DOHH2 (cell line): ENCODE measurements around the gene SMIM43.

Experiments
- H3F3A ChIP-seq: fragments of 200-600 bp; sonication (generic), shearing (Covaris generic); 2 replicates; pipeline ENCODE4 v1.6.0; 2016; ENCODE audit warnings: antibody characterized with exemption, mild to moderate bottlenecking; ENCODE audit not compliant: control insufficient read depth, insufficient read depth
- H3K27ac ChIP-seq: fragments of 200-600 bp; sonication (generic); 2 replicates; pipeline ENCODE4 v1.5.1; 2014; ENCODE audit warnings: low read depth, mild to moderate bottlenecking, low read length, moderate library complexity
- H3K27me3 ChIP-seq: fragments of 200-600 bp; sonication (generic); 2 replicates; pipeline ENCODE4 v1.6.1; 2014; ENCODE audit warnings: mild to moderate bottlenecking, low read length, mixed read lengths; ENCODE audit not compliant: control insufficient read depth
- H3K36me3 ChIP-seq: fragments of 200-600 bp; sonication (generic); 2 replicates; pipeline ENCODE4 v1.6.1; 2014; ENCODE audit warnings: mild to moderate bottlenecking, low read length, moderate library complexity, mixed read lengths; ENCODE audit not compliant: control insufficient read depth
- H3K4me1 ChIP-seq: fragments of 200-600 bp; sonication (generic); 2 replicates; pipeline ENCODE4 v1.6.1; 2014; ENCODE audit warnings: mild to moderate bottlenecking, low read length, mixed read lengths; ENCODE audit not compliant: control insufficient read depth
- H3K4me2 ChIP-seq: fragments of 200-600 bp; sonication (generic); 2 replicates; pipeline ENCODE4 v1.6.0; 2014; ENCODE audit warnings: mild to moderate bottlenecking, low read length, moderate library complexity
- H3K4me3 ChIP-seq: fragments of 200-600 bp; sonication (generic); 2 replicates; pipeline ENCODE4 v1.5.1; 2014; ENCODE audit warnings: mild to moderate bottlenecking, low read length, mixed read lengths
- H3K79me2 ChIP-seq: fragments of 200-600 bp; sonication (generic); 2 replicates; pipeline ENCODE4 v1.6.1; 2014; ENCODE audit warnings: mild to moderate bottlenecking, low read length, mixed read lengths; ENCODE audit not compliant: control insufficient read depth
- H3K9me2 ChIP-seq: fragments of 200-600 bp; sonication (generic); replicated peaks from 2 replicates; pipeline ENCODE4 v1.6.1; 2014; ENCODE audit warnings: mild to moderate bottlenecking, low read length, mixed read lengths; ENCODE audit not compliant: control insufficient read depth
- H3K9me3 ChIP-seq: fragments of 200-600 bp; sonication (generic); 2 replicates; pipeline ENCODE4 v1.6.1; 2014; ENCODE audit warnings: antibody characterized with exemption, low read length, mixed read lengths; ENCODE audit not compliant: control insufficient read depth, insufficient read depth
- H4K20me1 ChIP-seq: fragments of 200-600 bp; sonication (generic); 2 replicates; pipeline ENCODE4 v1.6.0; 2014; ENCODE audit warnings: low read depth, mild to moderate bottlenecking, antibody characterized with exemption, low read length, moderate library complexity; ENCODE audit not compliant: control insufficient read depth, insufficient read depth
- EZH2phosphoT487 ChIP-seq: fragments of 200-600 bp; sonication (generic); IDR thresholded peaks from 2 replicates; pipeline ENCODE4 v1.6.1; 2017; ENCODE audit warnings: borderline replicate concordance, mild to moderate bottlenecking, antibody characterized with exemption, low read length, moderate library complexity, mixed read lengths
- TF ChIP-seq, protein P1 (sequence below): fragments of 200-600 bp; sonication (generic); IDR thresholded peaks from one replicate; pipeline ENCODE4 v1.5.1; 2014; ENCODE audit warnings: antibody characterized with exemption, mild to moderate bottlenecking, low read depth, low read length; ENCODE audit not compliant: poor library complexity, severe bottlenecking

Gene SMIM43

GRCh38 chr4:121784975-121785374 lies 20.0 kb upstream of the SMIM43 start:
- H3K36me3 ChIP-seq, result no peaks in the 10 kb centered on the region
- H3K4me3 ChIP-seq, result no peak overlapping the region
- H3K9me3 ChIP-seq, result no peaks in the 10 kb centered on the region
- H3K4me2 ChIP-seq, result no peak overlapping the region
- peaks cover 5% of the 10 kb centered on the region for H3K27me3 ChIP-seq
- TF ChIP-seq, protein P1, sequence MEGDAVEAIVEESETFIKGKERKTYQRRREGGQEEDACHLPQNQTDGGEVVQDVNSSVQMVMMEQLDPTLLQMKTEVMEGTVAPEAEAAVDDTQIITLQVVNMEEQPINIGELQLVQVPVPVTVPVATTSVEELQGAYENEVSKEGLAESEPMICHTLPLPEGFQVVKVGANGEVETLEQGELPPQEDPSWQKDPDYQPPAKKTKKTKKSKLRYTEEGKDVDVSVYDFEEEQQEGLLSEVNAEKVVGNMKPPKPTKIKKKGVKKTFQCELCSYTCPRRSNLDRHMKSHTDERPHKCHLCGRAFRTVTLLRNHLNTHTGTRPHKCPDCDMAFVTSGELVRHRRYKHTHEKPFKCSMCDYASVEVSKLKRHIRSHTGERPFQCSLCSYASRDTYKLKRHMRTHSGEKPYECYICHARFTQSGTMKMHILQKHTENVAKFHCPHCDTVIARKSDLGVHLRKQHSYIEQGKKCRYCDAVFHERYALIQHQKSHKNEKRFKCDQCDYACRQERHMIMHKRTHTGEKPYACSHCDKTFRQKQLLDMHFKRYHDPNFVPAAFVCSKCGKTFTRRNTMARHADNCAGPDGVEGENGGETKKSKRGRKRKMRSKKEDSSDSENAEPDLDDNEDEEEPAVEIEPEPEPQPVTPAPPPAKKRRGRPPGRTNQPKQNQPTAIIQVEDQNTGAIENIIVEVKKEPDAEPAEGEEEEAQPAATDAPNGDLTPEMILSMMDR, result no peak
- H3K27ac ChIP-seq, result no peak overlapping the region
- no peaks in the 10 kb centered on the region for H3K9me2 ChIP-seq
- no peaks in the 10 kb centered on the region for H3F3A ChIP-seq
- H3K4me1 ChIP-seq, result no peaks in the 10 kb centered on the region
- H3K79me2 ChIP-seq, result no peaks in the 10 kb centered on the region
- H4K20me1 ChIP-seq, result no peaks in the 10 kb centered on the region

- no peak overlapping the region for H3K4me2 ChIP-seq
Measured at GRCh38 chr4:121784401-121784800, 19.4 kb upstream of the SMIM43 start.

GRCh38 chr4:121783210-121783609 lies 18.2 kb upstream of the SMIM43 start:
- peaks cover 5% of the 10 kb centered on the region; the same call in 1 of the 2 replicates for H3K27me3 ChIP-seq
- no peak for TF ChIP-seq EZH2phosphoT487
- TF ChIP-seq, protein P1, result no peak
- no peaks in the 10 kb centered on the region for H3K9me2 ChIP-seq
- H4K20me1 ChIP-seq, result no peaks in the 10 kb centered on the region
- peaks cover 1% of the 10 kb centered on the region for H3K4me1 ChIP-seq
- H3F3A ChIP-seq, result no peaks in the 10 kb centered on the region
- H3K4me3 ChIP-seq, result no peak overlapping the region
- no peaks in the 10 kb centered on the region for H3K9me3 ChIP-seq
- no peaks in the 10 kb centered on the region for H3K36me3 ChIP-seq
- no peak overlapping the region for H3K4me2 ChIP-seq
- H3K27ac ChIP-seq, result no peak overlapping the region
- H3K79me2 ChIP-seq, result no peaks in the 10 kb centered on the region

More at GRCh38 chr4:121784401-121784800, 19.4 kb upstream of the SMIM43 start:
- Histone ChIP-seq H4K20me1 (no peaks in the 10 kb centered on the region), H3K27me3 (peaks cover 5% of the 10 kb centered on the region; the same call in 1 of the 2 replicates), H3K4me3 (no peak overlapping the region), H3K9me2 (no peaks in the 10 kb centered on the region), H3K27ac (no peak overlapping the region), H3K4me1 (no peaks in the 10 kb centered on the region), H3K36me3 (no peaks in the 10 kb centered on the region), H3F3A (no peaks in the 10 kb centered on the region), H3K9me3 (no peaks in the 10 kb centered on the region), H3K79me2 (no peaks in the 10 kb centered on the region)
- TF ChIP-seq EZH2phosphoT487, result no peak
- TF ChIP-seq, protein P1, result no peak
